Measurements from ENCODE around the gene CMTM3. TPM values are rescaled to one million over a fixed set of nuclear protein-coding genes. Genes with fewer than 3 reads are reported as not detected.

Gene CMTM3
- total RNA-seq, 4 donors from 2014 or later = 15.7 to 24.9 (median 19.3) TPM

- 100% methylated on average over 1 of the region's 1 CpG; no CpG with 5 or more reads in 1 of the 2 donors for WGBS, 2 donors (ENCODE audit: low coverage in 1 of 2)
- ATAC-seq = no peak
- Histone ChIP-seq H3K4me3 (no peak overlapping the region), H3K36me3 (no peaks in the 10 kb centered on the region), H3K9me3 (no peaks in the 10 kb centered on the region), H3K27ac (no peak overlapping the region), H3K4me1 (peaks cover 0 to 10% (median 6%) of the 10 kb centered on the region in 3 donors), H3K27me3 (no peaks in the 10 kb centered on the region)
- TF ChIP-seq, protein P1, sequence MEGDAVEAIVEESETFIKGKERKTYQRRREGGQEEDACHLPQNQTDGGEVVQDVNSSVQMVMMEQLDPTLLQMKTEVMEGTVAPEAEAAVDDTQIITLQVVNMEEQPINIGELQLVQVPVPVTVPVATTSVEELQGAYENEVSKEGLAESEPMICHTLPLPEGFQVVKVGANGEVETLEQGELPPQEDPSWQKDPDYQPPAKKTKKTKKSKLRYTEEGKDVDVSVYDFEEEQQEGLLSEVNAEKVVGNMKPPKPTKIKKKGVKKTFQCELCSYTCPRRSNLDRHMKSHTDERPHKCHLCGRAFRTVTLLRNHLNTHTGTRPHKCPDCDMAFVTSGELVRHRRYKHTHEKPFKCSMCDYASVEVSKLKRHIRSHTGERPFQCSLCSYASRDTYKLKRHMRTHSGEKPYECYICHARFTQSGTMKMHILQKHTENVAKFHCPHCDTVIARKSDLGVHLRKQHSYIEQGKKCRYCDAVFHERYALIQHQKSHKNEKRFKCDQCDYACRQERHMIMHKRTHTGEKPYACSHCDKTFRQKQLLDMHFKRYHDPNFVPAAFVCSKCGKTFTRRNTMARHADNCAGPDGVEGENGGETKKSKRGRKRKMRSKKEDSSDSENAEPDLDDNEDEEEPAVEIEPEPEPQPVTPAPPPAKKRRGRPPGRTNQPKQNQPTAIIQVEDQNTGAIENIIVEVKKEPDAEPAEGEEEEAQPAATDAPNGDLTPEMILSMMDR (IDR thresholded peaks at IDR 0.05) = no peak
- TF ChIP-seq POLR2AphosphoS5 (IDR thresholded peaks at IDR 0.05) = no peak
These were observed 43.4 kb downstream of the CMTM3 start for GRCh38 chr16:66647866-66648265.

DNA sequence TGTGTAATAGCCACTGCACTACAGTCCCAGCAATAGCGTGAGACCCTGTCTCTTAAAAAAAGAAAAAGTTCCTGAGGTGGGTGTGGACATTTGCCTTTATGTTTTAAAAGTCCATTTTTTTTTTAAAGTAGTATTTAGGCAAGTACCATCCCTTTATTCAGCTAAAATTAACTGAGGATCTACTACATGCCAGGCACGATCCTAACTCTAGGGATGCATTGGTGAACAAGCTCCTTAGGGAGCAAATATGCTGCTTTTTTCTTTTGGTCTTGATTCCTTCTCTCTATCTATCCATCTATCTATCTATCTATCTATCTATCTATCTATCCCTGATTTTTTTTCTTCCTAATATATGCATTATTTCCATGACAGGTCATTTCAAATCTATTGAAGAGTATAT lies 44.7 kb downstream of the CMTM3 start:
- H3K4me1 ChIP-seq = peaks cover 0 to 10% (median 6%) of the 10 kb centered on the region in 3 donors
- H3K27ac ChIP-seq = no peak overlapping the region
- ATAC-seq = no peak
- H3K27me3 ChIP-seq = no peaks in the 10 kb centered on the region
- 97 to 100% methylated on average over 2 of the region's 2 CpGs for WGBS, 2 donors (ENCODE audit: low coverage in 1 of 2)
- no peak overlapping the region for H3K4me3 ChIP-seq
- H3K36me3 ChIP-seq = no peaks in the 10 kb centered on the region
- TF ChIP-seq POLR2A (IDR thresholded peaks at IDR 0.05) (no peak), EP300 (IDR thresholded peaks at IDR 0.05) (no peak), POLR2AphosphoS5 (IDR thresholded peaks at IDR 0.05) (no peak)
- TF ChIP-seq, protein P1 (IDR thresholded peaks at IDR 0.05) = no peak
- no peaks in the 10 kb centered on the region for H3K9me3 ChIP-seq

- no peak overlapping the region for H3K27ac ChIP-seq
- H3K27me3 ChIP-seq = no peaks in the 10 kb centered on the region
- no peak overlapping the region for H3K4me3 ChIP-seq
- no peaks in the 10 kb centered on the region for H3K9me3 ChIP-seq
- peaks cover 0 to 10% (median 6%) of the 10 kb centered on the region in 3 donors for H3K4me1 ChIP-seq
- WGBS, 2 donors (ENCODE audit: low coverage in 1 of 2) = 60 to 93% methylated on average over 1 to 3 of the region's 9 CpGs
- TF ChIP-seq, protein P1 (IDR thresholded peaks at IDR 0.05) = no peak
- no peak for TF ChIP-seq EP300 (IDR thresholded peaks at IDR 0.05)
- no peak for TF ChIP-seq POLR2A (IDR thresholded peaks at IDR 0.05)
- no peak for TF ChIP-seq POLR2AphosphoS5 (IDR thresholded peaks at IDR 0.05)
- ATAC-seq = no peak
- no peaks in the 10 kb centered on the region for H3K36me3 ChIP-seq
These were observed 45.2 kb downstream of the CMTM3 start for GRCh38 chr16:66649636-66650205.

DNA sequence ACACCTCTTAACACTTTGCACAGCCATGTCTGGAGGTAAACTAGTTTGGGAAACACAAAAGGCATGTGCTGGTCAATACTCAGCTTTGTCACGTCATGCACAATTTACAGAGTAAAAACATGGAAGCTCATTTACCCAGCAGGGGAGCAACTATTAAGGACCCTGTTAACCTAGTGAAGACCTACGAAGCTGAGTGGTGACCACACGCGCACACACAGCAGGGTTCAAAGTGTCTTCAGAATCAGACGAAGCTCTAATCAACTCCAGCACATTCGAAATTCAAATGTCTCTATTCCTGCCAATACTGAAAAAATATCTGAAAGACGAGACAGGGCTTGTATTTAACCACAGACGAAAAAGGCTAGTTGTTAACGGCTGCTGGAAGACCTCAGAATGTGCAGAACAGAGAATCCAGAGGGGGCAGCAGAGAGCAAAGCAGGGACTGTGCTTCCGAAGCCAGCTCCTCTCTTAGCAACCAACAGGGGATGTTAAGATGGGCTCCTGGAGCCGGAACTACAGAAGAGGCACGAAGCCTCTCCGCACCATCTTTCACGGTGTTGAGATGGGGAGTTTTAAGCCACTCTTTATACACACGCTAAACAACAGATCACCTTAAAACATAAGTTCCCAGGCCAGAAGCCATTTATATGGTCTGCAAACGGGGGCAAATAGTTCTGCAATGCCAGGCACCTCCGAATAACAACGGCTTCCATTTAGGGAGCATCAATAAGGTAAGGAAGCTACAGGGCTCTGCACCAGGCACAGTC lies 46.4 kb downstream of the CMTM3 start:
- Histone ChIP-seq H3K4me1 (peaks cover 0 to 10% (median 6%) of the 10 kb centered on the region in 3 donors), H3K27ac (no peak overlapping the region), H3K9me3 (no peaks in the 10 kb centered on the region), H3K36me3 (no peaks in the 10 kb centered on the region), H3K4me3 (no peak overlapping the region), H3K27me3 (no peaks in the 10 kb centered on the region)
- TF ChIP-seq, protein P1 (IDR thresholded peaks at IDR 0.05) = peak; percentile 84 to 96 (median 88)
- no peak for TF ChIP-seq EP300 (IDR thresholded peaks at IDR 0.05)
- 15 to 22% methylated on average over 12 to 16 of the region's 18 CpGs for WGBS, 2 donors (ENCODE audit: low coverage in 1 of 2)
- ATAC-seq = peak; percentile 88

DNA sequence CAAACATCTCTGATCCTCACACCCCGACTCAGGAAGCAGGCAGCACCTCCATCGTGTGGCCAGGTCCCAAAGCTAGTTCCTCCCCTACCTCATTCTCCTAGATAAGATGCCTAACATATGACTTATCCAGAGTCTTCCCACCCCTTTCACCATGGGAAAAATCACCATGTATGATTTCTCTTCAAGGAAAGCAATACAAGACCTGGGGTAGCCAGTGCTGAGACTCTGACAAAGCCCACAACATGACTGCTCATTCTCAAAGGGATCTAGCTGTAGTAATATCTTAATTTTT lies 46.9 kb downstream of the CMTM3 start:
- peaks cover 0 to 10% (median 6%) of the 10 kb centered on the region in 3 donors for H3K4me1 ChIP-seq
- no peaks in the 10 kb centered on the region for H3K9me3 ChIP-seq
- H3K27me3 ChIP-seq = no peaks in the 10 kb centered on the region
- no peak for ATAC-seq
- H3K36me3 ChIP-seq = no peaks in the 10 kb centered on the region
- TF ChIP-seq, protein P1 (IDR thresholded peaks at IDR 0.05) = no peak
- TF ChIP-seq EP300 (IDR thresholded peaks at IDR 0.05) (no peak), POLR2AphosphoS5 (IDR thresholded peaks at IDR 0.05) (no peak), POLR2A (IDR thresholded peaks at IDR 0.05) (no peak)
- H3K4me3 ChIP-seq = no peak overlapping the region
- 60% methylated on average over 1 of the region's 2 CpGs; no CpG with 5 or more reads in 1 of the 2 donors for WGBS, 2 donors (ENCODE audit: low coverage in 1 of 2)
- H3K27ac ChIP-seq = no peak overlapping the region
